Measurements from ENCODE around the gene SKOR1. TPM values are rescaled to one million over a fixed set of nuclear protein-coding genes. Genes with fewer than 3 reads are reported as not detected.
A peak's percentile ranks its signal among the peaks of the same experiment; 100 is the strongest.

Gene SKOR1
- total and polyA plus RNA-seq, 4 donors: 1.0 to 1.3 (median 1.2) TPM; not detected in 1

DNA sequence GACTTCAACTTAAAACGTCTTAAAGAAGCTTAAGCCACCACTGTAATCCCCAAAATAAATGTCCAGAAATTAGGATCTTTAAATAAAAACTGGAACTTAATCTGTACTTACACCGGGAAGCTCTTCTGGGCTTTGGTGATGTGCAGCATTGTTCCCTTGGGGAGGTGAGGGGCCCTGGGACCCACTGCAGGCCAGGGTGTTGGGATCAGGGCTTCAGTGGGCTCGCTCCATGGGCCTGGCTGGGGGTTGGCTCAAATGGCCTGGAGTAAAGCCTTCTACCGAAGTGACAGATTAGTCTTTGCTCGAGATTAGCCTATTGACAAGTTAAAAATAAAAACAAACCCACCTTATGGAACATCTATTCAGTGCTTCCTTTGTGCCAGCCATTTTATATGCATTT lies 20.7 kb downstream of the SKOR1 start:
- no peak overlapping the region for H3K27ac ChIP-seq (ENCODE audit: low read depth in 1 of 2, low read length in 2 of 2)
- no peaks in the 10 kb centered on the region for H3K36me3 ChIP-seq (ENCODE audit: control insufficient read depth in 1 of 2, insufficient read depth in 2 of 2, low read length in 1 of 2)
- no peak overlapping the region for H3K4me3 ChIP-seq (ENCODE audit: low read length in 2 of 2)
- DNase-seq: peak in 1 of 2 donors; percentile 24
- H3K9me3 ChIP-seq (ENCODE audit: control insufficient read depth, low read length): no peaks in the 10 kb centered on the region
- no peak for ATAC-seq (ENCODE audit: low FRiP score)
- H3K27me3 ChIP-seq (ENCODE audit: control insufficient read depth in 1 of 2, insufficient read depth in 2 of 2, low read length in 1 of 2): no peaks in the 10 kb centered on the region
- no peaks in the 10 kb centered on the region for H3K4me1 ChIP-seq (ENCODE audit: control insufficient read depth in 1 of 2, insufficient read depth in 2 of 2, low read length in 2 of 2)
- WGBS, 2 donors: 91 to 94% methylated on average over 5 of the region's 5 CpGs
- intact Hi-C loops (cut with DNase I): no loop called here

DNA sequence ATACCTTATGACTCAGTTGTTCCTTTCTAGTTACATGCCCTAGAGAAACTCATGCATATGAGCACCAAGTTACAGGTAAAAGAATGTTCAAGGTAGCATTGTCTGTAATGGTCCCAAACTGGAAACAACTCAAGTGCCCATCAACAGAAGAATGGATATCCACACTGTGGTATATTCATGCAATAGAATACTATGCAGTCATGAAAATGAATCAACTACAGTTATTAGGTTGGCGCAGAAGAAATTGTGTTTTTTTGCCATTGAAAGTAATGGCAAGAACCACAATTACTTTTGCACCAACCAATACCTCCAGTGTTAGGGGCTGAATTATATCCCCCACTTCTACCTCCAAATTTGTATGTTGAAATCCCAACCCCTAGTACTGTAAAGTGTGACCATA lies 24.2 kb downstream of the SKOR1 start:
- Histone ChIP-seq H3K36me3 (ENCODE audit: control insufficient read depth in 1 of 2, insufficient read depth in 2 of 2, low read length in 1 of 2) (no peaks in the 10 kb centered on the region), H3K4me1 (ENCODE audit: control insufficient read depth in 1 of 2, insufficient read depth in 2 of 2, low read length in 2 of 2) (no peaks in the 10 kb centered on the region), H3K27me3 (ENCODE audit: control insufficient read depth in 1 of 2, insufficient read depth in 2 of 2, low read length in 1 of 2) (no peaks in the 10 kb centered on the region), H3K4me3 (ENCODE audit: low read length in 2 of 2) (no peak overlapping the region), H3K9me3 (ENCODE audit: control insufficient read depth, low read length) (no peaks in the 10 kb centered on the region), H3K27ac (ENCODE audit: low read depth in 1 of 2, low read length in 2 of 2) (no peak overlapping the region)
- intact Hi-C loops (cut with DNase I): no loop called here
- 99 to 100% methylated on average over 1 of the region's 1 CpG for whole genome bisulfite sequencing, 2 donors
- ATAC-seq (ENCODE audit: low FRiP score) (no peak), DNase-seq (no peak)

DNA sequence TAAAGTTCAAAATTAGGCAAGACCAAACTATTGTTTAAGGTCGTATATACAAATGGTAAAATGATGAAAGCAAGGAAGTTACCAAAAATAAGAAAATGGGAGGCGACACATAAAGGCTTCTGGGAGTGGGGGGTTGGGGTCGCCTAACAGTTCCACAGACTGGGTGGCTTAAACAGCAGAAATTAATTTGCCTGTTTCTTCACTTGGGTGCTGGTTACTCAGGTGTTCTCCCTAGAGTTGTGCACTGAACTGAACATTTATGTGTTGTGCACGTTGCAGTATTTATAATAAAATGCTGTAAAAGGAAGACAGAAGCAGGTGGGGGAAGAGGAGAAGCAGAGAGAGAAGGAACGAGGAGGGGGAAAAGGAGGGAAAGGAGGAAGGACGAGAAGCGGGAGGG lies 25.0 kb downstream of the SKOR1 start:
- intact Hi-C loops (cut with DNase I): no loop called here
- Histone ChIP-seq H3K9me3 (ENCODE audit: control insufficient read depth, low read length) (no peaks in the 10 kb centered on the region), H3K4me3 (ENCODE audit: low read length in 2 of 2) (no peak overlapping the region), H3K27me3 (ENCODE audit: control insufficient read depth in 1 of 2, insufficient read depth in 2 of 2, low read length in 1 of 2) (no peaks in the 10 kb centered on the region), H3K36me3 (ENCODE audit: control insufficient read depth in 1 of 2, insufficient read depth in 2 of 2, low read length in 1 of 2) (no peaks in the 10 kb centered on the region), H3K27ac (ENCODE audit: low read depth in 1 of 2, low read length in 2 of 2) (no peak overlapping the region), H3K4me1 (ENCODE audit: control insufficient read depth in 1 of 2, insufficient read depth in 2 of 2, low read length in 2 of 2) (no peaks in the 10 kb centered on the region)
- no peak for ATAC-seq (ENCODE audit: low FRiP score)
- no peak for DNase-seq
- WGBS, 2 donors: 63 to 68% methylated on average over 7 of the region's 7 CpGs

DNA sequence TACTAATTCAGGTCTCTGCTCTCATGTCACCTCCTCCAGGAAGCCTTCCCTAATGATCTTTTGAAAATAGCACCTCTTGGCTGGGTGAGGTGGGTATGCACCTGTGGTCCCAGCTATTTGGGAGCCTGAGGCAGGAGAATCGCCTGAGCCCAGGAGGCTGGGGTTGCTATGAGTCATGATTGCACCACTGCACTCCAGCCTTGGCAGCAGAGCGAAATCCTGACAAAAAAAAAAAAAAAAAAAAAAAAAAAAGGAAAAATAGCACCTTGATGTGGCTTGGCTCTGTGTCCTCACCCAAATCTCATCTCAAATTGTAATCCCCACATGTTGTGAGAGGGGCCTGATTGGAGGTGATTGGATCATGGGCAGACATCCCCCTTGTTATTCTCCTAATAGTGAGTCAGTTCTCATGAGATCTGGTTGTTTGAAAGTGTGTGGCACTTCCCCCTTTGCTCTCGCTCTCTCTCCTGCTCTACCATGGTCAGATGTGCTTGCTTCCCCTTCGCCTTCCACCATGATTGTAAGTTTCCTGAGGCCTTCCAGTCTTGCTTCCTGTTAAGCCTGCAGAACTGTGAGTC lies 25.8 kb downstream of the SKOR1 start:
- no peaks in the 10 kb centered on the region for H3K27me3 ChIP-seq (ENCODE audit: control insufficient read depth in 1 of 2, insufficient read depth in 2 of 2, low read length in 1 of 2)
- H3K4me3 ChIP-seq (ENCODE audit: low read length in 2 of 2): no peak overlapping the region
- no peaks in the 10 kb centered on the region for H3K4me1 ChIP-seq (ENCODE audit: control insufficient read depth in 1 of 2, insufficient read depth in 2 of 2, low read length in 2 of 2)
- no peak for DNase-seq
- intact Hi-C loops (cut with DNase I): no loop called here
- no peaks in the 10 kb centered on the region for H3K9me3 ChIP-seq (ENCODE audit: control insufficient read depth, low read length)
- 65 to 75% methylated on average over 4 of the region's 4 CpGs for WGBS, 2 donors
- ATAC-seq (ENCODE audit: low FRiP score): no peak
- no peak overlapping the region for H3K27ac ChIP-seq (ENCODE audit: low read depth in 1 of 2, low read length in 2 of 2)
- H3K36me3 ChIP-seq (ENCODE audit: control insufficient read depth in 1 of 2, insufficient read depth in 2 of 2, low read length in 1 of 2): no peaks in the 10 kb centered on the region

DNA sequence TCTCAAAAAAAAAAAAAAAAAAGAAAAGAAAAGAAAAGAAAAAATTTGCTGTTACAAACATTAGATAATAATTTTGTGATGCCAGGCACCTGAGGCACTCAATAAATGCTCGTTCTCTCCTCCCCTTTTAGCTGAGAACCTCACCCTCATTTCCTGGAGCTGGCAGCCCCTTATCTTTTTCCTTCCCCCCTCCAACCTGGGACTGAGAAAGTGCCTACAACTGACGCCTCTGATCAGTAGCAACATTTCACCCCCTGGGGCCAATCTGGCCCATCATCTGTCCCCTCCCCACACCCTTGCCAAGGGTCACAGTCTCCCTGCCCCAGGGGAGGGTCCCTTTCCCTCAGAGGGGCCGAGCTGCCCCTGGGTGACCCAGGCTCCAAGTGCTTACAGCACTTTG lies 27.1 kb downstream of the SKOR1 start:
- no peak for ATAC-seq (ENCODE audit: low FRiP score)
- Histone ChIP-seq H3K9me3 (ENCODE audit: control insufficient read depth, low read length) (no peaks in the 10 kb centered on the region), H3K36me3 (ENCODE audit: control insufficient read depth in 1 of 2, insufficient read depth in 2 of 2, low read length in 1 of 2) (no peaks in the 10 kb centered on the region), H3K27me3 (ENCODE audit: control insufficient read depth in 1 of 2, insufficient read depth in 2 of 2, low read length in 1 of 2) (no peaks in the 10 kb centered on the region), H3K4me3 (ENCODE audit: low read length in 2 of 2) (no peak overlapping the region), H3K27ac (ENCODE audit: low read depth in 1 of 2, low read length in 2 of 2) (no peak overlapping the region), H3K4me1 (ENCODE audit: control insufficient read depth in 1 of 2, insufficient read depth in 2 of 2, low read length in 2 of 2) (no peaks in the 10 kb centered on the region)
- no peak for DNase-seq
- intact Hi-C loops (cut with DNase I): no loop called here
- WGBS, 2 donors: 81 to 87% methylated on average over 3 of the region's 3 CpGs

DNA sequence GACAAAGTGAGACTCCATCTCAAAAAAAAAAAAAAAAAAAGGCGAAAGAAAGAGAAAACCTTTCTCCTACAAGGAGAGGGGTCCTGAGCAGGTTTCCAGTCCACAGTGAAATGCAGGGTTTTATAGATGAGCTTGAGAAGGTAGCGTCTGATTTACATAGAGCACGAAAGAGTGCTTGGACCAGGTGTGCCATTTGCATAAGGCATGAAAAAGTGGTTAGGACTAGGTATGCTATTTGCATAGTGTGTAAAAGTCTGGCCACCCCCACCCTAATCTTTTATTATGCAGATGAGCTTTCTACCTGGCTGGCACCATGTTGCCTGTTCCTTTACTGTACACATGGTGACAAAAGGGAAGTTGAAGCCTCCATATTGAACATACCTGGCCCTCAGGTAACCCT lies 28.1 kb downstream of the SKOR1 start:
- ATAC-seq (ENCODE audit: low FRiP score) (no peak), DNase-seq (peak in 1 of 2 donors; percentile 15)
- Histone ChIP-seq H3K27me3 (ENCODE audit: control insufficient read depth in 1 of 2, insufficient read depth in 2 of 2, low read length in 1 of 2) (no peaks in the 10 kb centered on the region), H3K36me3 (ENCODE audit: control insufficient read depth in 1 of 2, insufficient read depth in 2 of 2, low read length in 1 of 2) (no peaks in the 10 kb centered on the region), H3K27ac (ENCODE audit: low read depth in 1 of 2, low read length in 2 of 2) (no peak overlapping the region), H3K4me3 (ENCODE audit: low read length in 2 of 2) (no peak overlapping the region), H3K4me1 (ENCODE audit: control insufficient read depth in 1 of 2, insufficient read depth in 2 of 2, low read length in 2 of 2) (no peaks in the 10 kb centered on the region), H3K9me3 (ENCODE audit: control insufficient read depth, low read length) (no peaks in the 10 kb centered on the region)
- WGBS, 2 donors: 88 to 90% methylated on average over 3 of the region's 3 CpGs
- intact Hi-C loops (cut with DNase I): no loop called here

- no peak for DNase-seq
- Histone ChIP-seq H3K27ac (ENCODE audit: low read depth in 1 of 2, low read length in 2 of 2) (no peak overlapping the region), H3K27me3 (ENCODE audit: control insufficient read depth in 1 of 2, insufficient read depth in 2 of 2, low read length in 1 of 2) (no peaks in the 10 kb centered on the region), H3K4me1 (ENCODE audit: control insufficient read depth in 1 of 2, insufficient read depth in 2 of 2, low read length in 2 of 2) (no peaks in the 10 kb centered on the region), H3K9me3 (ENCODE audit: control insufficient read depth, low read length) (no peaks in the 10 kb centered on the region), H3K4me3 (ENCODE audit: low read length in 2 of 2) (no peak overlapping the region), H3K36me3 (ENCODE audit: control insufficient read depth in 1 of 2, insufficient read depth in 2 of 2, low read length in 1 of 2) (no peaks in the 10 kb centered on the region)
- 91 to 94% methylated on average over 1 of the region's 1 CpG for WGBS, 2 donors
- intact Hi-C loops (cut with DNase I): no loop called here
- ATAC-seq (ENCODE audit: low FRiP score): no peak
Observed at GRCh38 chr15:67854358-67854757, 29.0 kb downstream of the SKOR1 start.

- intact Hi-C loops (cut with DNase I): no loop called here
- H3K4me3 ChIP-seq (ENCODE audit: low read length in 2 of 2): no peak overlapping the region
- H3K36me3 ChIP-seq (ENCODE audit: control insufficient read depth in 1 of 2, insufficient read depth in 2 of 2, low read length in 1 of 2): no peaks in the 10 kb centered on the region
- no peaks in the 10 kb centered on the region for H3K27me3 ChIP-seq (ENCODE audit: control insufficient read depth in 1 of 2, insufficient read depth in 2 of 2, low read length in 1 of 2)
- DNase-seq (no peak), ATAC-seq (ENCODE audit: low FRiP score) (no peak)
- no peaks in the 10 kb centered on the region for H3K9me3 ChIP-seq (ENCODE audit: control insufficient read depth, low read length)
- H3K27ac ChIP-seq (ENCODE audit: low read depth in 1 of 2, low read length in 2 of 2): no peak overlapping the region
- 36 to 68% methylated on average over 3 of the region's 3 CpGs for WGBS, 2 donors
- H3K4me1 ChIP-seq (ENCODE audit: control insufficient read depth in 1 of 2, insufficient read depth in 2 of 2, low read length in 2 of 2): no peaks in the 10 kb centered on the region
Observed at GRCh38 chr15:67855842-67856241, 30.5 kb downstream of the SKOR1 start.

GRCh38 chr15:67857220-67857619 lies 31.9 kb downstream of the SKOR1 start:
- intact Hi-C loops (cut with DNase I): no loop called here
- H3K36me3 ChIP-seq (ENCODE audit: control insufficient read depth in 1 of 2, insufficient read depth in 2 of 2, low read length in 1 of 2): no peaks in the 10 kb centered on the region
- no peak overlapping the region for H3K27ac ChIP-seq (ENCODE audit: low read depth in 1 of 2, low read length in 2 of 2)
- no peak for DNase-seq
- no peaks in the 10 kb centered on the region for H3K27me3 ChIP-seq (ENCODE audit: control insufficient read depth in 1 of 2, insufficient read depth in 2 of 2, low read length in 1 of 2)
- WGBS, 2 donors: 95% methylated on average over 3 of the region's 3 CpGs
- no peaks in the 10 kb centered on the region for H3K4me1 ChIP-seq (ENCODE audit: control insufficient read depth in 1 of 2, insufficient read depth in 2 of 2, low read length in 2 of 2)
- H3K4me3 ChIP-seq (ENCODE audit: low read length in 2 of 2): no peak overlapping the region
- ATAC-seq (ENCODE audit: low FRiP score): no peak
- no peaks in the 10 kb centered on the region for H3K9me3 ChIP-seq (ENCODE audit: control insufficient read depth, low read length)
